Stomach smooth muscle (tissue), 2 donors: Measurements from ENCODE around the gene ITCH.
"Not testable (repeated sequence)": the region's sequence is repeated elsewhere in the genome, so short reads cannot be mapped to it uniquely, and the experiment has no call there.

Experiments used
- H3K27ac ChIP-seq: one replicate; pipeline ENCODE4 v1.7.0; 2013; ENCODE audit warnings: mild to moderate bottlenecking, low read length, inconsistent platforms
- H3K27me3 ChIP-seq, 2 donors: one replicate each; pipeline ENCODE4 v1.7.0; 2013; ENCODE audit warnings: low read length in 2 of 2; ENCODE audit not compliant: insufficient read depth in 2 of 2, control insufficient read depth in 1 of 2
- H3K36me3 ChIP-seq, 2 donors: one replicate each; pipeline ENCODE4 v1.7.0; 2013; ENCODE audit warnings: low read length in 2 of 2; ENCODE audit not compliant: control insufficient read depth in 2 of 2, insufficient read depth in 2 of 2
- H3K4me1 ChIP-seq: one replicate; pipeline ENCODE4 v1.7.0; 2013; ENCODE audit warnings: low read length; ENCODE audit not compliant: control insufficient read depth, insufficient read depth
- H3K4me3 ChIP-seq, 2 donors: one replicate each; pipeline ENCODE4 v1.7.0; 2013; ENCODE audit warnings: low read length in 2 of 2
- H3K9ac ChIP-seq, 2 donors: one replicate each; pipeline ENCODE4 v1.7.0; 2013; ENCODE audit warnings: low read length in 2 of 2, mild to moderate bottlenecking in 1 of 2
- H3K9me3 ChIP-seq, 2 donors: one replicate each; pipeline ENCODE4 v1.7.0; 2013; ENCODE audit warnings: low read length in 2 of 2; ENCODE audit not compliant: control insufficient read depth in 2 of 2
- donor health status: healthy.
- donor health status: Pancreatic carcinoma.

ITCH gene

GRCh38 chr20:34491226-34491931 is 128.3 kb downstream of the ITCH start:
- H3K36me3 ChIP-seq, result peaks cover 24 to 28% of the 10 kb centered on the region in 2 donors
- no peaks in the 10 kb centered on the region for H3K9me3 ChIP-seq
- no peak overlapping the region for H3K9ac ChIP-seq
- no peaks in the 10 kb centered on the region for H3K4me1 ChIP-seq
- no peak overlapping the region for H3K4me3 ChIP-seq
- H3K27me3 ChIP-seq, result no peaks in the 10 kb centered on the region
- no peak overlapping the region for H3K27ac ChIP-seq

GRCh38 chr20:34491932-34492509 is 128.9 kb downstream of the ITCH start:
- H3K36me3 ChIP-seq, result peaks cover 23 to 28% of the 10 kb centered on the region in 2 donors
- H3K9ac ChIP-seq, result no peak overlapping the region
- no peaks in the 10 kb centered on the region for H3K4me1 ChIP-seq
- no peak overlapping the region for H3K27ac ChIP-seq
- no peaks in the 10 kb centered on the region for H3K9me3 ChIP-seq
- no peaks in the 10 kb centered on the region for H3K27me3 ChIP-seq
- H3K4me3 ChIP-seq, result no peak overlapping the region

- no peaks in the 10 kb centered on the region for H3K9me3 ChIP-seq
- no peaks in the 10 kb centered on the region for H3K27me3 ChIP-seq
- no peak overlapping the region for H3K9ac ChIP-seq
- H3K4me1 ChIP-seq, result no peaks in the 10 kb centered on the region
- H3K27ac ChIP-seq, result no peak overlapping the region
- H3K36me3 ChIP-seq, result peaks cover 23 to 31% of the 10 kb centered on the region in 2 donors
- no peak overlapping the region for H3K4me3 ChIP-seq
These were observed 130.6 kb downstream of the ITCH start for GRCh38 chr20:34493646-34494045.

- H3K9me3 ChIP-seq, result no peaks in the 10 kb centered on the region
- H3K4me1 ChIP-seq, result no peaks in the 10 kb centered on the region
- H3K27me3 ChIP-seq, result no peaks in the 10 kb centered on the region
- H3K27ac ChIP-seq, result no peak overlapping the region
- peaks cover 15 to 31% of the 10 kb centered on the region in 2 donors for H3K36me3 ChIP-seq
- no peak overlapping the region for H3K9ac ChIP-seq
- no peak overlapping the region for H3K4me3 ChIP-seq
These were observed 132.2 kb downstream of the ITCH start for GRCh38 chr20:34495307-34495706.

GRCh38 chr20:34495916-34496315 is 132.8 kb downstream of the ITCH start:
- no peaks in the 10 kb centered on the region for H3K9me3 ChIP-seq
- H3K4me1 ChIP-seq, result no peaks in the 10 kb centered on the region
- H3K27ac ChIP-seq, result no peak overlapping the region
- H3K9ac ChIP-seq, result no peak overlapping the region
- no peak overlapping the region for H3K4me3 ChIP-seq
- H3K27me3 ChIP-seq, result no peaks in the 10 kb centered on the region
- H3K36me3 ChIP-seq, result peaks cover 12 to 25% of the 10 kb centered on the region in 2 donors

- not testable (repeated sequence) for H3K4me3 ChIP-seq, H3K9ac ChIP-seq, H3K4me1 ChIP-seq, H3K9me3 ChIP-seq, H3K27me3 ChIP-seq, H3K27ac ChIP-seq
- peaks cover 11 to 20% of the 10 kb centered on the region in 2 donors for H3K36me3 ChIP-seq
These were observed 134.5 kb downstream of the ITCH start for GRCh38 chr20:34497596-34497995.

GRCh38 chr20:34500823-34501222 is 137.8 kb downstream of the ITCH start:
- Histone ChIP-seq H3K36me3 (peaks cover 5 to 11% of the 10 kb centered on the region in 2 donors), H3K4me1 (no peaks in the 10 kb centered on the region), H3K9ac (no peak overlapping the region), H3K27ac (no peak overlapping the region), H3K4me3 (no peak overlapping the region), H3K9me3 (no peaks in the 10 kb centered on the region), H3K27me3 (no peaks in the 10 kb centered on the region)

- no peaks in the 10 kb centered on the region for H3K4me1 ChIP-seq
- no peak overlapping the region for H3K4me3 ChIP-seq
- H3K9me3 ChIP-seq, result no peaks in the 10 kb centered on the region
- H3K27me3 ChIP-seq, result no peaks in the 10 kb centered on the region
- peaks cover 19 to 23% of the 10 kb centered on the region in 2 donors for H3K36me3 ChIP-seq
- no peak overlapping the region for H3K27ac ChIP-seq
- no peak overlapping the region for H3K9ac ChIP-seq
These were observed 143.4 kb downstream of the ITCH start for GRCh38 chr20:34506480-34506879.

- Histone ChIP-seq H3K9ac (no peak overlapping the region), H3K27ac (no peak overlapping the region), H3K4me3 (no peak overlapping the region), H3K27me3 (no peaks in the 10 kb centered on the region), H3K36me3 (peaks cover 19 to 23% of the 10 kb centered on the region in 2 donors), H3K9me3 (no peaks in the 10 kb centered on the region), H3K4me1 (no peaks in the 10 kb centered on the region)
These were observed 144.8 kb downstream of the ITCH start for GRCh38 chr20:34507702-34508413.

GRCh38 chr20:34510575-34510974 is 147.5 kb downstream of the ITCH start:
- no peaks in the 10 kb centered on the region for H3K9me3 ChIP-seq
- peaks cover 5% of the 10 kb centered on the region for H3K4me1 ChIP-seq
- no peak overlapping the region for H3K4me3 ChIP-seq
- H3K36me3 ChIP-seq, result peaks cover 17 to 18% of the 10 kb centered on the region in 2 donors
- H3K27me3 ChIP-seq, result no peaks in the 10 kb centered on the region
- no peak overlapping the region for H3K27ac ChIP-seq
- no peak overlapping the region for H3K9ac ChIP-seq

- Histone ChIP-seq H3K9ac (no peak overlapping the region), H3K36me3 (peaks cover 8 to 18% of the 10 kb centered on the region in 2 donors), H3K27ac (no peak overlapping the region), H3K27me3 (no peaks in the 10 kb centered on the region), H3K9me3 (no peaks in the 10 kb centered on the region), H3K4me3 (no peak overlapping the region), H3K4me1 (peaks cover 5% of the 10 kb centered on the region)
These were observed 148.8 kb downstream of the ITCH start for GRCh38 chr20:34511891-34512265.
